Measurements from ENCODE around the gene PHPT1. TPM values are rescaled to one million over a fixed set of nuclear protein-coding genes. Genes with fewer than 3 reads are reported as not detected.
A peak's percentile ranks its signal among the peaks of the same experiment; 100 is the strongest.

The PHPT1 gene
- total RNA-seq, 2 donors from 2014 or later = 140 to 154 TPM

DNA sequence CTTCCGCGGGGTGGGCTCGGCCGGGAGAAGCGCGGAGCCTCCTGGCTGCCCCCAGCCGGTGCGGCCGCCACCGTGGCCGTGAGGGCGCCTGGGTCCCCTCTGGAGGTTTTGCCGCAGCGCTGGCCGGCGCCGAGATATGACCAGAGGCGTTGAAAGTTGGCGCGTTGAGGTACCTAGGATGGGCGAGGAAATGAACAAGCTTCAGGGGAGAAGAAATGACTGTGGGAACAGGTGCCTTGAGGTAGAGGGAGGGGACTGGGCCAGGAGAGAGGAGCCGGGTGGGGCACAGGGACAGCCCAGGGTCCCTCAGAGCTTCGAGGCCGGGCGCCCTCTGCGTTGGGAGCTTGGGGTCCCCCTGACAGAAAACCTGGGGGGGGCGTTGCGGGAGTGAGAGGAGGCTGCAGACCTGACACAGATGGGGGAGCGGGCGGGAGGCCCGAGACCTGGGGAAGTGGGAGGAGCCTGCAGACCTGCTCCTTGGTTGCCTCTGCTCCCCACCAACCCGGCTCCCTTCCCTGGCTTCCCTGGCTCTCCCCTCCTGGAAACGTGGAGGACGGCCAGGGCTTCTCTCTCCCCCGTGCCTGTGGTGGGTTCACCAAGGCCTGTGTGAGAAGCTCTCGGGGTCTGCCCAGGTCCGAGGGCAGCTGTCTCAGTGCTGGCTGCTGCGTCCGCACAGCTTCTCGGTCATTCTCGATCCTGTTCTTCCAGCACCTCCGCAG, 27.2 kb upstream of the PHPT1 start:
- H3K27me3 ChIP-seq = no peaks in the 10 kb centered on the region
- peak overlapping the region in 1 of 2 donors; percentile 20 for H3K27ac ChIP-seq
- DNase-seq (ENCODE audit: low spot score) = no peak
- H3K9me3 ChIP-seq = no peaks in the 10 kb centered on the region
- TF ChIP-seq, protein P1, sequence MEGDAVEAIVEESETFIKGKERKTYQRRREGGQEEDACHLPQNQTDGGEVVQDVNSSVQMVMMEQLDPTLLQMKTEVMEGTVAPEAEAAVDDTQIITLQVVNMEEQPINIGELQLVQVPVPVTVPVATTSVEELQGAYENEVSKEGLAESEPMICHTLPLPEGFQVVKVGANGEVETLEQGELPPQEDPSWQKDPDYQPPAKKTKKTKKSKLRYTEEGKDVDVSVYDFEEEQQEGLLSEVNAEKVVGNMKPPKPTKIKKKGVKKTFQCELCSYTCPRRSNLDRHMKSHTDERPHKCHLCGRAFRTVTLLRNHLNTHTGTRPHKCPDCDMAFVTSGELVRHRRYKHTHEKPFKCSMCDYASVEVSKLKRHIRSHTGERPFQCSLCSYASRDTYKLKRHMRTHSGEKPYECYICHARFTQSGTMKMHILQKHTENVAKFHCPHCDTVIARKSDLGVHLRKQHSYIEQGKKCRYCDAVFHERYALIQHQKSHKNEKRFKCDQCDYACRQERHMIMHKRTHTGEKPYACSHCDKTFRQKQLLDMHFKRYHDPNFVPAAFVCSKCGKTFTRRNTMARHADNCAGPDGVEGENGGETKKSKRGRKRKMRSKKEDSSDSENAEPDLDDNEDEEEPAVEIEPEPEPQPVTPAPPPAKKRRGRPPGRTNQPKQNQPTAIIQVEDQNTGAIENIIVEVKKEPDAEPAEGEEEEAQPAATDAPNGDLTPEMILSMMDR (IDR thresholded peaks at IDR 0.05) = no peak
- peak overlapping the region; percentile 26 to 51 for H3K4me3 ChIP-seq
- peaks cover 32% of the 10 kb centered on the region for H3K36me3 ChIP-seq
- peaks cover 0 to 16% of the 10 kb centered on the region in 2 donors for H3K4me1 ChIP-seq

DNA sequence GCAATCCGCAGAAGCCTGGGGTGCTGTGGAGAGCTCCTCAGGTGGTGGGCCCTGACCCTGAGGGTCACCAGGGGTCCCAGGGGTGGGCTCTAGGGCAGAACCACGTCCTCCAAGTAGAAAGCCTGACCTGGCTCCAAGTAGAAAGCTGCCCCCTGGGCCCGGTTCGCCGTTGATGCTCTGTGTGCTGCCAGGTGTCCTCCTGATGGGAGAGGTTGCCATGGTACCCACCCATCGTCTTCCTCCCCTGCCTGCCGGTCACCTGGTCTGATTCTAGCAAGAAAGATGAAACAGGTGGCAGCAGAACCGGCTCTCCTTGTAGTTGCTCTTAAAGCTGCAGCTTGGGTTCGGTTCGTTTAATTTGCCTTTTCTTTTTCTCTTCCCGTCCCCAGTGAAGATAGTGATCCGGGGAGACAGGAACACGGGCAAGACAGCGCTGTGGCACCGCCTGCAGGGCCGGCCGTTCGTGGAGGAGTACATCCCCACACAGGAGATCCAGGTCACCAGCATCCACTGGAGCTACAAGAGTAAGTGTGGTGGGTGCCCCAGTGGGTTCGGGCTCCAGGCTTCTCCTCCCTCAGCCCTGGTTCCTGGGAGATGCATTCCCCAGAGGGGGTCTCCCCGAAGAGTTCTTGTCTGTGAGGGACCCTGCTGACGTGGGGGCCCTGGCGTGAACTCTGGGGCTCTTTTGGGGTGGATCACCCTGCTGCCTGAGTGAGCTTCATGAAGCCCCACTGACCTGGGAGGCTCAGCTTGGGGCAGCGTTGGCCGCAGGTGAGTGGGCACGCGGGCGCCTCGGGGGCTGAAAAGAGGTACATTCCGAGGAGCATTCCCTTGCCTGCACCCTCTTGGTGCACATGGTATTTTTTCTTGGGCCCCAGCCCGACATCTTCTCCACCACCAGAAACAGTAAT, 25.8 kb upstream of the PHPT1 start:
- H3K27ac ChIP-seq = no peak overlapping the region
- H3K27me3 ChIP-seq = no peaks in the 10 kb centered on the region
- H3K4me3 ChIP-seq = no peak overlapping the region
- TF ChIP-seq, protein P1 (IDR thresholded peaks at IDR 0.05) = no peak
- H3K9me3 ChIP-seq = no peaks in the 10 kb centered on the region
- DNase-seq (ENCODE audit: low spot score) = no peak
- peaks cover 0 to 16% of the 10 kb centered on the region in 2 donors for H3K4me1 ChIP-seq
- peaks cover 37% of the 10 kb centered on the region for H3K36me3 ChIP-seq

DNA sequence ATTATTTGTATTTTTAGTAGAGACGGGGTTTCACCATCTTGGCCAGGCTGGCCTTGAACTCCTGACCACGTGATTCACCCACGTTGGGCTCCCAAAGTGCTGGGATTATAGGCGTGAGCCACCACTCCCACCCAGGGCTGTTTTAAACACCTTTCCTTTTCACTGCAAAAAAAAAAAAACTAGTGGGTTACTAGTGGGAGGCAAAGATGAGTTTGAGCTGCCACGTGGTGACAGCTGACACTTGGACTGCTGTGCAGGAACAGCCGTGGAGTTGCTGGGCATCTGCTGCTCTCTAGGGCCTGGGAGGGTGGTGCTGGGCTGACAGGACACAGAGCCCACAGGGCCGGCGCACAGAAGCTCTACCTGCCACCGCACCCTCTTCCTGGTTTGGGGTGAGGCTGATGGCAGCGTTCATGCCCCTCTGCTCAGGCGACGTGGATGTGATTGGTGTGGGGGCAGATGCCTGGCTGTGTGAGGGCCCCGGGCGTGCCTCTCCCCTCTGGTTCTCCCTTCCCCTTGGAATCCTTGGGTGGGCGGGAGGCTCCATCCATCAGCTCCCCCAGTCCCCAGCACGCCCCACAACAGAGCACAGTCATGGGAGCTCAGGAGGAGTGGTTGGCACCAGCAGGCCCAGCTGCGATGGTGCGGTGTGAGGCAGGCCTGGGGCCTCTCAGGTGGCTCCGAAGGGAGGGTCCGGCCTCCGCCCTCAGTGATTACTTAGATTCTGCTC, 24.5 kb upstream of the PHPT1 start:
- Histone ChIP-seq H3K9me3 (no peaks in the 10 kb centered on the region), H3K27ac (no peak overlapping the region), H3K4me3 (no peak overlapping the region), H3K36me3 (peaks cover 46% of the 10 kb centered on the region), H3K4me1 (peaks cover 0 to 16% of the 10 kb centered on the region in 2 donors), H3K27me3 (no peaks in the 10 kb centered on the region)
- DNase-seq (ENCODE audit: low spot score) = no peak
- TF ChIP-seq, protein P1 (IDR thresholded peaks at IDR 0.05) = no peak

DNA sequence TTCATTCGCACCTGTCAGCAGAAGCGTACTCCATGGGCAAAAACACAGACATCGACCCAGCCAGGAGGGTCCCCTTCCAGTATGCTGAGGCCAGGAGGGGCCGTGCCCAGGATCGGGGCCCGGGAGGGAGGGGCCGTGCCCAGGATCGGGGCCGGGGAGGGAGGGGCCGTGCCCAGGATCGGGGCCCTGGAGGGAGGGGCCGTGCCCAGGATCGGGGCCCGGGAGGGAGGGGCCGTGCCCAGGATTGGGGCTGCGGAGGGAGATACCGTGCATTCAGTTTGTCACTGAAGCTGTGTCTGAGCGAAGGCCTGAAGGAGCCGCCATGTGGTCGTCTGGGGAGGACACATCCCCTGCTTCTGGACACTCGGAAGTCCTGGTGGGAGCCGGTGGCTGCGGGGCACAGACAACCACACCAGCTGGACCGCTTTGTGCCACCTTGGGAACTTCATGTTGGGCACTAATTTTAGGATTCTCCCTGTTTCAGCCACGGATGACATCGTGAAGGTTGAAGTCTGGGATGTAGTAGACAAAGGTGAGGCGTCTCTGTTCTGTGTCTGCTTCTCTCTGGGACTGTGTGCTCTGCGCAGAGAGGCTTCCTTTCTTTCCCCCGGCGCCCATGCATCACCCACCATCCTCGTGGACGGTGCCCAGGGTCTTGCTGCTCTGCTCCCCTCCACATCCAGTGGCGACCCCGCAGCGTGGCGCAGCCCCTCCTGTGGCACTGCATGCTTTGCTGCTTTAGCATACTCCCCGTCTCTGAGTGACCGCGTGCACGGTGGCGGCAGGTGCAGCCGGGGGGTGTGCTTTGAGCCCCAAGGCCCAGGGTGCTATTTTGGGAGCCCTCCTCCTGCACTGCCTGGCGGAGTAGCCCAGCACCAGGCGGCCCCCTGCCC, 23.7 kb upstream of the PHPT1 start:
- Histone ChIP-seq H3K4me1 (peaks cover 0 to 16% of the 10 kb centered on the region in 2 donors), H3K27ac (no peak overlapping the region), H3K4me3 (no peak overlapping the region), H3K27me3 (no peaks in the 10 kb centered on the region), H3K36me3 (peaks cover 55% of the 10 kb centered on the region), H3K9me3 (no peaks in the 10 kb centered on the region)
- TF ChIP-seq, protein P1 (IDR thresholded peaks at IDR 0.05) = no peak
- DNase-seq (ENCODE audit: low spot score) = no peak

DNA sequence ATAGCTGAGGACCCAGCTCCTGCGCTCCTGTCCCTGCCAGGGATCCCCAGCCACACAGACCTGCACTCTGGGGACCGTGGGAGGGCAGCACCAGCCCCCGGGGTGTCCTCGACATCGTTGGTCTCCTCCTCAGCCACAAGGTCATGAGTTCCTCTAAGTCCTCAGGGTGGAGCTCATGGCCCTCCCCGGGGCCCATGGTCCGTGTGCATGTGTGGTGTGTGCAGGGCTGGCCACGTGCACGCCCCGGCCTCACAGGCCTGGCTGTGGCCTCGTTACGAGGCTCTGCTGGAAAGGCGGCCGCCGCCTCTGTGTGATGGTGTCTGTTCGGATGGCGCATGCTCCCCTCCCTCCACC, 23.0 kb upstream of the PHPT1 start:
- no peak for DNase-seq (ENCODE audit: low spot score)
- Histone ChIP-seq H3K4me1 (peaks cover 0 to 10% of the 10 kb centered on the region in 2 donors), H3K36me3 (peaks cover 60% of the 10 kb centered on the region), H3K27ac (no peak overlapping the region), H3K4me3 (no peak overlapping the region), H3K9me3 (no peaks in the 10 kb centered on the region), H3K27me3 (no peaks in the 10 kb centered on the region)
- TF ChIP-seq, protein P1 (IDR thresholded peaks at IDR 0.05) = no peak

All from right atrium auricular region (tissue), 2 donors.